ENCODE measurements around the gene GPI. TPM values are rescaled to one million over a fixed set of nuclear protein-coding genes. Genes with fewer than 3 reads are reported as not detected.

Gene GPI
- total RNA-seq, 1 experiment from 2014 or later = 201 TPM

- peaks cover 82% of the 10 kb centered on the region for H3K36me3 Mint-ChIP-seq (ENCODE audit: insufficient read depth, unreplicated experiment)
- no peak for TF ChIP-seq CTCF (IDR thresholded peaks at IDR 0.05; ENCODE audit: unreplicated experiment)
- intact Hi-C loops (cut with micrococcal nuclease) = no loop called here
- CTCF ChIA-PET = no interaction called here
- H3K4me3 Mint-ChIP-seq (ENCODE audit: unreplicated experiment) = no peak overlapping the region
- no peak overlapping the region for H3K27ac Mint-ChIP-seq (ENCODE audit: low read depth, unreplicated experiment)
- POLR2A ChIA-PET = interaction anchor here (1.7 kb wide), 1 partner anchor 15 kb away, joined by 6 read pairs; the partner anchor contains the start of gene GPI
- no TSS peak for BruUV-seq (replicated peaks)
- H3K9me3 Mint-ChIP-seq (ENCODE audit: unreplicated experiment) = no peaks in the 10 kb centered on the region
- no peaks in the 10 kb centered on the region for H3K27me3 Mint-ChIP-seq (ENCODE audit: insufficient read depth, unreplicated experiment)
- no peak for DNase-seq (ENCODE audit: unreplicated experiment)
- H3K4me1 Mint-ChIP-seq (ENCODE audit: insufficient read depth, unreplicated experiment) = no peaks in the 10 kb centered on the region
Observed at GRCh38 chr19:34380639-34381241, 15.7 kb downstream of the GPI start.

GRCh38 chr19:34381399-34382251 is 16.6 kb downstream of the GPI start:
- BruUV-seq (replicated peaks) = no TSS peak
- Mint-ChIP-seq H3K4me3 (ENCODE audit: unreplicated experiment) (no peak overlapping the region), H3K36me3 (ENCODE audit: insufficient read depth, unreplicated experiment) (peaks cover 83% of the 10 kb centered on the region), H3K27ac (ENCODE audit: low read depth, unreplicated experiment) (no peak overlapping the region), H3K27me3 (ENCODE audit: insufficient read depth, unreplicated experiment) (no peaks in the 10 kb centered on the region), H3K4me1 (ENCODE audit: insufficient read depth, unreplicated experiment) (no peaks in the 10 kb centered on the region), H3K9me3 (ENCODE audit: unreplicated experiment) (no peaks in the 10 kb centered on the region)
- DNase-seq (ENCODE audit: unreplicated experiment) = no peak
- intact Hi-C loops (cut with micrococcal nuclease) = no loop called here
- no peak for TF ChIP-seq CTCF (IDR thresholded peaks at IDR 0.05; ENCODE audit: unreplicated experiment)
- POLR2A ChIA-PET = interaction anchor here (1.7 kb wide), 1 partner anchor 16 kb away, joined by 6 read pairs; the partner anchor contains the start of gene GPI
- CTCF ChIA-PET = no interaction called here

GRCh38 chr19:34382471-34382870 is 17.5 kb downstream of the GPI start:
- H3K27ac Mint-ChIP-seq (ENCODE audit: low read depth, unreplicated experiment) = no peak overlapping the region
- no peaks in the 10 kb centered on the region for H3K9me3 Mint-ChIP-seq (ENCODE audit: unreplicated experiment)
- ChIA-PET POLR2A (no interaction called here), CTCF (no interaction called here)
- no peaks in the 10 kb centered on the region for H3K4me1 Mint-ChIP-seq (ENCODE audit: insufficient read depth, unreplicated experiment)
- no peaks in the 10 kb centered on the region for H3K27me3 Mint-ChIP-seq (ENCODE audit: insufficient read depth, unreplicated experiment)
- intact Hi-C loops (cut with micrococcal nuclease) = no loop called here
- peaks cover 89% of the 10 kb centered on the region for H3K36me3 Mint-ChIP-seq (ENCODE audit: insufficient read depth, unreplicated experiment)
- H3K4me3 Mint-ChIP-seq (ENCODE audit: unreplicated experiment) = no peak overlapping the region
- TF ChIP-seq CTCF (IDR thresholded peaks at IDR 0.05; ENCODE audit: unreplicated experiment) = no peak
- BruUV-seq (replicated peaks) = no TSS peak
- DNase-seq (ENCODE audit: unreplicated experiment) = no peak

GRCh38 chr19:34383599-34383998 is 18.6 kb downstream of the GPI start:
- intact Hi-C loops (cut with micrococcal nuclease) = no loop called here
- ChIA-PET CTCF (interaction anchor here (0.5 to 1.0 kb wide), 3 partner anchors 41 to 163 kb away, joined by 3 to 4 read pairs (median 3); no protein-coding TSS in a partner anchor), POLR2A (interaction anchor here (0.6 kb wide), 1 partner anchor 24 kb away, joined by 4 read pairs; no protein-coding TSS in a partner anchor)
- Mint-ChIP-seq H3K9me3 (ENCODE audit: unreplicated experiment) (no peaks in the 10 kb centered on the region), H3K27me3 (ENCODE audit: insufficient read depth, unreplicated experiment) (no peaks in the 10 kb centered on the region), H3K4me3 (ENCODE audit: unreplicated experiment) (no peak overlapping the region), H3K36me3 (ENCODE audit: insufficient read depth, unreplicated experiment) (peaks cover 92% of the 10 kb centered on the region), H3K27ac (ENCODE audit: low read depth, unreplicated experiment) (no peak overlapping the region), H3K4me1 (ENCODE audit: insufficient read depth, unreplicated experiment) (no peaks in the 10 kb centered on the region)
- no peak for DNase-seq (ENCODE audit: unreplicated experiment)
- BruUV-seq (replicated peaks) = no TSS peak
- no peak for TF ChIP-seq CTCF (IDR thresholded peaks at IDR 0.05; ENCODE audit: unreplicated experiment)

Data from MCF 10A (cell line).